Heart right ventricle (tissue), 16 donors: ENCODE results near the gene UBE2D1. TPM values are rescaled to one million over a fixed set of nuclear protein-coding genes. Genes with fewer than 3 reads are reported as not detected.

ENCODE experiments used
- ATAC-seq, 8 donors: fragments of 200-7000 bp; cut with Tn5 transposase; one replicate each; pipeline ENCODE4 v1.9.1; 2020; ENCODE audit warnings: mild to moderate bottlenecking in 8 of 8, moderate library complexity in 8 of 8, moderate number of reproducible peaks in 1 of 8
- DNase-seq, 2 donors: peaks; one replicate each; pipeline ENCODE4 v3.0.0-alpha.2; 2020
- H3K27ac ChIP-seq, 10 donors: fragments of 200-600 bp; sonication (generic) in 2 of 10; one replicate each; pipeline versions ENCODE4 v1.5.0 to v1.8.0; 2020 to 2022; ENCODE audit warnings: mild to moderate bottlenecking in 3 of 10
- H3K27me3 ChIP-seq, 7 donors: fragments of 200-600 bp; one replicate each; pipeline ENCODE4 v1.8.0; 2021 to 2022; ENCODE audit warnings: mild to moderate bottlenecking in 2 of 7
- H3K36me3 ChIP-seq, 9 donors: fragments of 200-600 bp; sonication (generic) in 1 of 9; one replicate each; pipeline versions ENCODE4 v1.5.0 to v1.8.0; 2020 to 2022; ENCODE audit warnings: mild to moderate bottlenecking in 2 of 9
- H3K4me1 ChIP-seq, 9 donors: fragments of 200-600 bp; sonication (generic) in 1 of 9; one replicate each; pipeline versions ENCODE4 v1.5.0 to v1.8.0; 2020 to 2022; ENCODE audit warnings: mild to moderate bottlenecking in 4 of 9
- H3K4me3 ChIP-seq, 10 donors: fragments of 200-600 bp; sonication (generic) in 2 of 10; one replicate each; pipeline versions ENCODE4 v1.5.0 to v1.8.0; 2020 to 2022; ENCODE audit warnings: mild to moderate bottlenecking in 7 of 10, moderate library complexity in 2 of 10
- H3K9me3 ChIP-seq, 11 donors: fragments of 200-600 bp in 10 of 11; sonication (generic) in 2 of 11; one replicate each; pipeline versions ENCODE4 v1.5.0 to v1.8.0; 2013 to 2022; ENCODE audit warnings: mild to moderate bottlenecking in 2 of 11, control low read depth in 1 of 11, moderate library complexity in 1 of 11
- WGBS, 2 donors: extraction: QIAGEN DNeasy Blood & Tissue Kit; methylation state at CpG; one replicate each; pipeline ENCODE4 v1.1.7; 2013; ENCODE audit warnings: inconsistent platforms in 1 of 2; 5-methylcytosine and 5-hydroxymethylcytosine counted together
- intact Hi-C, 10 donors: fragments of 100-400 bp; cut with DNase I; formaldehyde crosslinking; loops; one replicate each; pipeline versions ENCODE4 v1.11.1 to v1.14.2; 2022
- polyA plus RNA-seq, 2 donors: library from polyadenylated mRNA; stranded (reverse); fragments of 200-250 nt; gene quantifications; one replicate each; pipeline ENCODE4 v1.2.3, GENCODE V29; 2013
- total RNA-seq, 10 donors: library from RNA; stranded (reverse); fragmentation: NEBNext Ultra II Directional in 3 of 10; extraction: Animal tissue kit (Norgen Biotek cat#: 25700) in 3 of 10; gene quantifications; one replicate each; pipeline versions ENCODE4 v1.2.1 to v1.2.4, GENCODE V29; 2021 to 2023
- TF ChIP-seq, protein P1 (sequence below), 9 donors: fragments of 200-600 bp; sonication (generic) in 2 of 9; IDR thresholded peaks; one replicate each; pipeline versions ENCODE4 v1.5.0 to v1.8.0; 2021 to 2022; ENCODE audit warnings: antibody characterized with exemption in 9 of 9, mild to moderate bottlenecking in 5 of 9, moderate library complexity in 1 of 9
- donor health status: Arrhythmogenic right ventricular cardiomyopathy.
- donor health status: ischemic (EF 13 %, LVEDD 7.1; RV severe dilation, severe dysfunction).
- donor health status: healthy with polysubstance abuse.
- donor health status: DM: no; HTN: yes; CAD: no.
- donor health status: DM: no; HTN: no; CAD: no.
- donor health status: ischemic (EF 25% LVEDD 6.9; RV normal size, moderate dysfunction).
- donor health status: ischemic (EF 25% LVEDD 5.7; RV mildly dilated, moderate dysfunction).
- donor health status: healthy.
- donor health status: DM: yes; HTN: yes; CAD: no.
- donor health status: Ischemic cardiomyopathy.
- donor health status: ischemic (EF 35%, LVEDD 5.7; RV mildly dilated, moderate dysfunction).
- donor health status: nonischemic (EF 11% LVEDD 7.7; RV severe dilation, severe dysfunction).
- donor health status: DM: yes; HTN: yes; CAD: no.
- donor health status: PGD.
- donor health status: ischemic (EF 29% LVEDD 5.4; RV normal size, mild dysfunction).
- donor health status: nonischemic (EF 23%, LVEDD 6.1; RV moderate dilation, normal function).

Gene UBE2D1
- total and polyA plus RNA-seq, 12 donors: 12.2 to 71.0 (median 59.5) TPM

DNA sequence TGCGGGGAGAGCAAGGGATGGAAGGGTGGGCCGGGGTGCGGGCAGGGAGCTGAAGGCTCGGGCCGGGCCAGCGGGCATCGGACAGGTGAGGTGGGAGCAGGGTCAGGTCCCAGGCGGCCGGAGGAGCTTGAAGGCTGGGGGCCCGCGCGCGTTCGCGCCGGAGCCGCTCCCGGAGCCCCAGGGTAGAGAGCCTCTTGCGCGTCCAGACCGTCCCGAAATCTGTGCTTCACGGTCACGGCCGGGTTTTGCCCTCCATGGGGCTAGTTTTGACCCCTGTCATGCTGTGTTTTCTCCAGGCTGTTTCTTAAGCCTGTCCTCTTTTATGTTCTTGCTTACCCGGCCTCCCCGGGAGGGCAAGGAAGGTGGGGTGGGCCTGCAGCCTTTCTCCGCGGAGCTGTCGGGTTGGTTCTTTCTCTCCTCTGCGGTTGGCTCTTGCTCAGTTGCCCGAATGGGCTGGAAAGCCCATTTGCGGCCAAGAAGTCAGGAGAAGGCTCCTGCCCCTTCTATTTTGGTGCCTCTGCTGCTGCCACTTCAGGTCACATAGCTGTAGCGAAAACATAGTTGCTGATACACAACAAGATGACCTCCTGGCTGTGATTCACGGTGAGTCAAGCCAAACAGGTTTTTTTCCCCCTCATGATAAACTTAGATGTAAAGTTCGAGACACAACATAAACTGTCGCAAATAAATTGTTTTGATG lies 650 bp downstream of the UBE2D1 start:
- no peaks in the 10 kb centered on the region for H3K9me3 ChIP-seq
- 1 to 2% methylated on average over 37 of the region's 37 CpGs for WGBS, 2 donors
- TF ChIP-seq, protein P1, sequence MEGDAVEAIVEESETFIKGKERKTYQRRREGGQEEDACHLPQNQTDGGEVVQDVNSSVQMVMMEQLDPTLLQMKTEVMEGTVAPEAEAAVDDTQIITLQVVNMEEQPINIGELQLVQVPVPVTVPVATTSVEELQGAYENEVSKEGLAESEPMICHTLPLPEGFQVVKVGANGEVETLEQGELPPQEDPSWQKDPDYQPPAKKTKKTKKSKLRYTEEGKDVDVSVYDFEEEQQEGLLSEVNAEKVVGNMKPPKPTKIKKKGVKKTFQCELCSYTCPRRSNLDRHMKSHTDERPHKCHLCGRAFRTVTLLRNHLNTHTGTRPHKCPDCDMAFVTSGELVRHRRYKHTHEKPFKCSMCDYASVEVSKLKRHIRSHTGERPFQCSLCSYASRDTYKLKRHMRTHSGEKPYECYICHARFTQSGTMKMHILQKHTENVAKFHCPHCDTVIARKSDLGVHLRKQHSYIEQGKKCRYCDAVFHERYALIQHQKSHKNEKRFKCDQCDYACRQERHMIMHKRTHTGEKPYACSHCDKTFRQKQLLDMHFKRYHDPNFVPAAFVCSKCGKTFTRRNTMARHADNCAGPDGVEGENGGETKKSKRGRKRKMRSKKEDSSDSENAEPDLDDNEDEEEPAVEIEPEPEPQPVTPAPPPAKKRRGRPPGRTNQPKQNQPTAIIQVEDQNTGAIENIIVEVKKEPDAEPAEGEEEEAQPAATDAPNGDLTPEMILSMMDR (IDR thresholded peaks at IDR 0.05): no peak
- H3K36me3 ChIP-seq: no peaks in the 10 kb centered on the region
- peak overlapping the region; percentile 86 to 96 (median 94) for H3K27ac ChIP-seq
- peak overlapping the region; percentile 80 to 98 (median 91) for H3K4me3 ChIP-seq
- H3K27me3 ChIP-seq: no peaks in the 10 kb centered on the region
- intact Hi-C loops: loop anchor here in 9 of 10 donors (1.0 to 10.0 kb wide), 5 partner anchors 49 to 69 kb away; partner anchors contain the start of genes TFAM (in 8 of the 9) and IPMK (in 2 of the 9)
- ATAC-seq (peak; percentile 72 to 90 (median 85)), DNase-seq (peak; percentile 42 to 62)
- peaks cover 0 to 56% (median 25%) of the 10 kb centered on the region in 9 donors for H3K4me1 ChIP-seq

DNA sequence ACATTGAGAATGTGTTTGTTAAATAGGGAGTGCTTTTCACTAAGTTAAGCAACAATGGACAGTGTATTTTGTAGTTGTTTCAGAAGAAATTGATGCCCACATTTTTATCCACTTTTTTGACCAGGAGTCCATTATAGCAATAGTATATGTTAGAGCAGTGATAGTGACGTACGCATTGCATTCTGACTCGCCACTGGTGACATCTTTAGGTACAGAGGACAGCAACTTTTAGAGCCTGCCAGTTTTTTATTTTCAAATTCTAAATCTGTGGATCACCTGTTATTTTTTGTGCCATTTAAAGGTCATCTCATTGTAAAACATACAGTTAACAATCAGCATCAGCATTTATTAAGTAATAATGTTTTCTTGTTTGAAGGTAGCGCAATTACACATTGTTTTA lies 1.4 kb downstream of the UBE2D1 start:
- intact Hi-C loops: loop anchor here in 4 of 10 donors (5.0 to 10.0 kb wide), 2 partner anchors 49 to 51 kb away; partner anchors contain the start of gene TFAM (in 4 of the 4)
- H3K9me3 ChIP-seq: no peaks in the 10 kb centered on the region
- no peaks in the 10 kb centered on the region for H3K27me3 ChIP-seq
- no peak for ATAC-seq
- H3K27ac ChIP-seq: peak overlapping the region in 8 of 10 donors; percentile 12 to 96 (median 94)
- 58 to 76% methylated on average over 4 of the region's 4 CpGs for WGBS, 2 donors
- H3K4me3 ChIP-seq: peak overlapping the region; percentile 4 to 98 (median 91)
- TF ChIP-seq, protein P1 (IDR thresholded peaks at IDR 0.05): no peak
- H3K4me1 ChIP-seq: peaks cover 0 to 64% (median 33%) of the 10 kb centered on the region in 9 donors
- DNase-seq: no peak
- H3K36me3 ChIP-seq: no peaks in the 10 kb centered on the region

GRCh38 chr10:58341422-58341821 lies 6.6 kb downstream of the UBE2D1 start:
- DNase-seq (no peak), ATAC-seq (peak in 1 of 8 donors; percentile 49)
- peaks cover 0 to 4% (median 0%) of the 10 kb centered on the region in 9 donors for H3K36me3 ChIP-seq
- peaks cover 6 to 78% (median 38%) of the 10 kb centered on the region in 9 donors for H3K4me1 ChIP-seq
- intact Hi-C loops: no loop called here
- H3K4me3 ChIP-seq: peak overlapping the region in 2 of 10 donors; percentile 5 to 10
- H3K27ac ChIP-seq: peak overlapping the region in 6 of 10 donors; percentile 19 to 51 (median 32)
- no peaks in the 10 kb centered on the region for H3K27me3 ChIP-seq
- 28 to 37% methylated on average over 4 of the region's 4 CpGs for WGBS, 2 donors
- TF ChIP-seq, protein P1 (IDR thresholded peaks at IDR 0.05): no peak
- H3K9me3 ChIP-seq: no peaks in the 10 kb centered on the region

DNA sequence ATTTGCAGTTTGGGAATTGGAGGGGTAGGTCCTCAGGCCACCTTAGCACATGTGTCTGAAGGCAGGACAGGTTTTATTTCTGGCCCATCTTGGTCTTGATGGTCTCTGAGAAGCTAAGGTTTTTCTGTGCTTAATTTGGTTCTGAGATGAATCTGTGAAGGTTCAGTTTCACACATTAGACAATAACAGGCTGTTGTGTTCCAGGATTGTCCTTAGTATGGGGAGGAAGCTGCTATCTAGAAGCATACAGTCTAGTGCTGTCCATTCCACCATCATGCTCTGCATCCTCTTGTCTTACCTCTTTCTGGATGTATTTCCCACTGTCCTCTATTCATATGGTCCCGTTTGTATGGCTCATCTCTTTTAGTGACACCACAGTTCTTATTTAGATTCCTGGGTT lies 7.1 kb downstream of the UBE2D1 start:
- H3K4me3 ChIP-seq: peak overlapping the region in 1 of 10 donors; percentile 10
- no peaks in the 10 kb centered on the region for H3K9me3 ChIP-seq
- H3K4me1 ChIP-seq: peaks cover 6 to 73% (median 33%) of the 10 kb centered on the region in 9 donors
- WGBS, 2 donors: 56 to 61% methylated on average over 1 of the region's 1 CpG
- intact Hi-C loops: no loop called here
- TF ChIP-seq, protein P1 (IDR thresholded peaks at IDR 0.05): no peak
- peak in 2 of 8 donors; percentile 25 to 46 for ATAC-seq
- H3K27me3 ChIP-seq: no peaks in the 10 kb centered on the region
- H3K27ac ChIP-seq: peak overlapping the region in 5 of 10 donors; percentile 19 to 51 (median 40)
- H3K36me3 ChIP-seq: peaks cover 0 to 7% (median 0%) of the 10 kb centered on the region in 9 donors
- DNase-seq: no peak
